ENCODE results near the gene MRPS14. TPM values are rescaled to one million over a fixed set of nuclear protein-coding genes. Genes with fewer than 3 reads are reported as not detected.

Gene MRPS14
- total RNA-seq, 1 experiment from 2014 or later = 30.1 TPM

GRCh38 chr1:174964261-174964971 lies 58.8 kb downstream of the MRPS14 start:
- DNase-seq (ENCODE audit: low spot score) = no peak
- in situ Hi-C loops (cut with HindIII; ENCODE audit: low sequenced_read_pairs) = no loop called here

GRCh38 chr1:174963529-174964125 lies 59.6 kb downstream of the MRPS14 start:
- in situ Hi-C loops (cut with HindIII; ENCODE audit: low sequenced_read_pairs) = no loop called here
- DNase-seq (ENCODE audit: low spot score) = no peak

Other genes starting within 250 kb of the MRPS14 start
- gene CACYBP, start 23.5 kb downstream of the MRPS14 start, total RNA-seq (2014; rRNA removed; shearing (Covaris generic)) = 589 and 1,389 TPM in 2 replicates
- not detected in 2 replicates for gene TNN, start 44.4 kb upstream of the MRPS14 start, total RNA-seq (2014; rRNA removed; shearing (Covaris generic))
- not detected in 2 replicates for gene KIAA0040, start 169.4 kb upstream of the MRPS14 start, total RNA-seq (2014; rRNA removed; shearing (Covaris generic))

All from G401 (cell line).